Effector memory CD8-positive, alpha-beta T cell (primary cell): ENCODE results near the gene ADGB.

ENCODE experiments used
- ATAC-seq: fragments of 150-1000 bp; cut with Tn5 transposase; replicated peaks from 2 replicates; pipeline ENCODE4 v1.10.0; 2021; ENCODE audit warnings: mild to moderate bottlenecking, moderate library complexity
- DNase-seq, 3 experiments: peaks; one replicate each; pipeline ENCODE4 v3.0.0; 2021
- H3K27ac Mint-ChIP-seq, 2 donors: one replicate each; pipeline ENCODE4 v1.8.0; 2022; ENCODE audit warnings: mild to moderate bottlenecking in 2 of 2, mixed read lengths in 2 of 2, moderate library complexity in 2 of 2
- H3K27me3 Mint-ChIP-seq, 2 donors: one replicate each; pipeline ENCODE4 v1.8.0; 2022; ENCODE audit warnings: mixed read lengths in 2 of 2
- H3K36me3 Mint-ChIP-seq: one replicate; pipeline ENCODE4 v1.8.0; 2022; ENCODE audit warnings: mild to moderate bottlenecking, moderate library complexity, mixed read lengths; ENCODE audit not compliant: insufficient read depth
- H3K4me1 Mint-ChIP-seq, 2 donors: one replicate each; pipeline ENCODE4 v1.8.0; 2022; ENCODE audit warnings: low read depth in 2 of 2, mixed read lengths in 2 of 2
- H3K4me3 Mint-ChIP-seq, 2 donors: one replicate each; pipeline ENCODE4 v1.8.0; 2022; ENCODE audit warnings: mild to moderate bottlenecking in 2 of 2, mixed read lengths in 2 of 2, moderate library complexity in 2 of 2
- H3K9me3 Mint-ChIP-seq, 2 donors: one replicate each; pipeline ENCODE4 v1.8.0; 2022; ENCODE audit warnings: mixed read lengths in 2 of 2

ADGB gene

GRCh38 chr6:146719387-146719786, 120.6 kb downstream of the ADGB start:
- H3K27ac Mint-ChIP-seq: no peak overlapping the region
- ATAC-seq (no peak), DNase-seq (no peak)
- peaks cover 0 to 7% of the 10 kb centered on the region in 2 donors for H3K9me3 Mint-ChIP-seq
- no peaks in the 10 kb centered on the region for H3K4me1 Mint-ChIP-seq
- no peaks in the 10 kb centered on the region for H3K36me3 Mint-ChIP-seq
- H3K4me3 Mint-ChIP-seq: no peak overlapping the region
- no peaks in the 10 kb centered on the region for H3K27me3 Mint-ChIP-seq

GRCh38 chr6:146739696-146740095, 140.9 kb downstream of the ADGB start:
- Mint-ChIP-seq H3K9me3 (peaks cover 0 to 2% of the 10 kb centered on the region in 2 donors), H3K27ac (no peak overlapping the region), H3K4me1 (no peaks in the 10 kb centered on the region), H3K36me3 (no peaks in the 10 kb centered on the region), H3K4me3 (no peak overlapping the region), H3K27me3 (no peaks in the 10 kb centered on the region)
- no peak for DNase-seq
- no peak for ATAC-seq

- H3K4me1 Mint-ChIP-seq: no peaks in the 10 kb centered on the region
- H3K9me3 Mint-ChIP-seq: no peaks in the 10 kb centered on the region
- H3K27me3 Mint-ChIP-seq: no peaks in the 10 kb centered on the region
- no peaks in the 10 kb centered on the region for H3K36me3 Mint-ChIP-seq
- no peak overlapping the region for H3K27ac Mint-ChIP-seq
- no peak overlapping the region for H3K4me3 Mint-ChIP-seq
- ATAC-seq (no peak), DNase-seq (no peak)
These were observed 142.8 kb downstream of the ADGB start for GRCh38 chr6:146741609-146742008.

DNA sequence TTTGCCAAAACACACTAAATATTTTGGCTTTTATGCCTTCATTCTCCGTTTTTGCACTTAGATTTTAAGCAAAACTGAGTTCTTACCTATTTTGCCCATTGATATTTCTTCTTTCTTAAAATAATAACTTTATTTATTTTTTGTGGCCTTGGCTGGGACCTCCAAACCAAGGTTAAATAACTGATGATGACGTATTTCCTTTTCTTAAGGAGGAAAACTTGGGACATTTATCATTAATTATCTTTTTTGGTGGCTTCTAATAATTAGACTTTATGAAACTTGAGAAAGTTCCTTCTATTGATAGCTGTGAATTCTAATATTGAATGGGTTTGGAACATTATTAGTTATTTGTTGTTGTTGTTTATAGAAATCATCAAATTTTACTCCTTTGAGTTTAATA, 154.5 kb downstream of the ADGB start:
- Mint-ChIP-seq H3K4me1 (no peaks in the 10 kb centered on the region), H3K9me3 (peaks cover 0 to 10% of the 10 kb centered on the region in 2 donors), H3K36me3 (no peaks in the 10 kb centered on the region), H3K4me3 (no peak overlapping the region), H3K27ac (no peak overlapping the region), H3K27me3 (no peaks in the 10 kb centered on the region)
- no peak for ATAC-seq
- DNase-seq: no peak

GRCh38 chr6:146767632-146768031, 168.9 kb downstream of the ADGB start:
- H3K4me3 Mint-ChIP-seq: no peak overlapping the region
- ATAC-seq: no peak
- no peak for DNase-seq
- H3K36me3 Mint-ChIP-seq: no peaks in the 10 kb centered on the region
- no peaks in the 10 kb centered on the region for H3K9me3 Mint-ChIP-seq
- peaks cover 5 to 11% of the 10 kb centered on the region in 2 donors for H3K4me1 Mint-ChIP-seq
- peaks cover 0 to under 1% of the 10 kb centered on the region in 2 donors for H3K27me3 Mint-ChIP-seq
- no peak overlapping the region for H3K27ac Mint-ChIP-seq

GRCh38 chr6:146768722-146769121, 169.9 kb downstream of the ADGB start:
- H3K4me1 Mint-ChIP-seq: peaks cover 5 to 11% of the 10 kb centered on the region in 2 donors
- DNase-seq: no peak
- no peaks in the 10 kb centered on the region for H3K27me3 Mint-ChIP-seq
- no peak for ATAC-seq
- H3K4me3 Mint-ChIP-seq: no peak overlapping the region
- H3K9me3 Mint-ChIP-seq: no peaks in the 10 kb centered on the region
- no peaks in the 10 kb centered on the region for H3K36me3 Mint-ChIP-seq
- no peak overlapping the region for H3K27ac Mint-ChIP-seq

DNA sequence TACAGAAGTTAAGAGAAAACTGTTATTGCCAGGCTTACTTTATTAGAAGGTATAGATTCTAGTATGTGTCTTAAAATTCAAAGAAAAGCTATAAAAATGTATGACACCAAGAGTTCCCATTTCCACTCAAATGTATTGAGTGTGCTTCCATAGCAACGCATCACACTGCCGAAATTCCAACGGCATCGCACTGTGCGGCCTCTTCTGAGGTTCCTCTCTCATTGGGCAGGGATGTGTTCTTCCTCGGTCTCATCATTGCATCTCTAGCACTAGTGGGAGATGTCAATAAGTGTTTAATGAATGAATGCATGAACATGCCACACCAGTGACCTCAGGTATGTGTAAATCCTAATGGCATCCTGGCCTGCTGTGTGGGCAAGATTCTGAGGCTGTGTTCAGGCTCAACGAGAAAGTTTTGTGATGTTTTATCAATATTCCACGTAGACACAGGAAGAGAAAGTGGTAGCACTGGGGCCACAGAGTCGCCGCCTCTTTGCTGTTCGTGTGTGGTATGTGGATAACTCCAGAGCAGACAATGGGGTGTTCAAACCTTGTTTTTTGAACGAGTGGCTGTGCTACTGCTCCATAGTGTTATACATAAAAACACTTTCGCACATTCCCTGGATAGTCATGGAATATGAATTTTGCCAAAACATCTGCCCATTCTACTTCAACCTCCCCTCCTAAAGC, 171.6 kb downstream of the ADGB start:
- peak overlapping the region; percentile 29 to 63 for H3K4me3 Mint-ChIP-seq
- no peaks in the 10 kb centered on the region for H3K9me3 Mint-ChIP-seq
- H3K36me3 Mint-ChIP-seq: no peaks in the 10 kb centered on the region
- H3K27ac Mint-ChIP-seq: no peak overlapping the region
- no peaks in the 10 kb centered on the region for H3K27me3 Mint-ChIP-seq
- H3K4me1 Mint-ChIP-seq: peaks cover 5 to 11% of the 10 kb centered on the region in 2 donors
- DNase-seq (no peak), ATAC-seq (peak; percentile 17)

- Mint-ChIP-seq H3K9me3 (no peaks in the 10 kb centered on the region), H3K4me1 (peaks cover 5 to 11% of the 10 kb centered on the region in 2 donors), H3K36me3 (no peaks in the 10 kb centered on the region), H3K27ac (no peak overlapping the region), H3K4me3 (peak overlapping the region; percentile 29 to 63), H3K27me3 (no peaks in the 10 kb centered on the region)
- DNase-seq (peak in 2 of 3 experiments; percentile 2 to 7), ATAC-seq (peak; percentile 59)
These were observed 172.4 kb downstream of the ADGB start for GRCh38 chr6:146770965-146771735.

- ATAC-seq: no peak
These were observed 176.4 kb downstream of the ADGB start for GRCh38 chr6:146775220-146775619.

GRCh38 chr6:146781836-146782235, 183.1 kb downstream of the ADGB start:
- ATAC-seq (no peak), DNase-seq (no peak)
- no peaks in the 10 kb centered on the region for H3K27me3 Mint-ChIP-seq
- H3K4me3 Mint-ChIP-seq: no peak overlapping the region
- H3K4me1 Mint-ChIP-seq: no peaks in the 10 kb centered on the region
- no peaks in the 10 kb centered on the region for H3K9me3 Mint-ChIP-seq
- no peaks in the 10 kb centered on the region for H3K36me3 Mint-ChIP-seq
- no peak overlapping the region for H3K27ac Mint-ChIP-seq

More at GRCh38 chr6:146775220-146775619, 176.4 kb downstream of the ADGB start:
- Mint-ChIP-seq H3K9me3 (no peaks in the 10 kb centered on the region), H3K27me3 (no peaks in the 10 kb centered on the region), H3K4me3 (no peak overlapping the region), H3K4me1 (peaks cover 5 to 11% of the 10 kb centered on the region in 2 donors), H3K27ac (no peak overlapping the region), H3K36me3 (no peaks in the 10 kb centered on the region)
- no peak for DNase-seq

GRCh38 chr6:146785001-146785585, 186.3 kb downstream of the ADGB start:
- peak; percentile 70 for ATAC-seq
- Mint-ChIP-seq H3K27me3 (no peaks in the 10 kb centered on the region), H3K27ac (no peak overlapping the region), H3K36me3 (no peaks in the 10 kb centered on the region), H3K4me3 (no peak overlapping the region), H3K9me3 (no peaks in the 10 kb centered on the region), H3K4me1 (no peaks in the 10 kb centered on the region)
- DNase-seq: peak in 2 of 3 experiments; percentile 4 to 5

DNA sequence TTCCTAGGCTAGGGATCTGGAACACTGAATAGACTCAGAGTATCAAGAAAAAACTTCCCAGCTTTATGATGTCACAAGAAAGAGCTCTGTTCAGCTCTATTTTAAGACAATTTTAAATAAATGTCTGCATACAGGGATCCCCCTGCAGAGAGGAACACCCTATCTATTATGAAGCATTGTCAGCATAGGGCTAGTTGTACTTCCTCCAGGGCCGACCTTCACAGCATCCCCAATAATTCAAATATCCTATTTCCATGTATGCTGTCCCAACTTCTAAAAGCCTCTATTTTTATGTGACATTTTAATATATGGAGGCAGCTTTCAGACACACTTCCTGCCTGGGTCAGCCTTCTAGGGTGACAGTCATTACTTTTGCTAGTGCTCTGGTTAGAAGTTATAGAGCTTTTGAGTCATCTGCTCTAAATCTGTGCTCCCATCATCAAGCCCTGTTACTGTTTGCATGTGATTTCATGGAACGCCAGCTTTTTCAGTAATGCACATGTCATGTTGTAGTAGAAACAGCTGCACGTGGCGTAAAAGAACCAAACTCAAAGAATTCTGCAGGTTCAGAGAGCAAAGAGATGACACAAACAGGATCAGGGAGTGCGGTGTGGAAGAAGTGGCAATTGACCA, 189.2 kb downstream of the ADGB start:
- peaks cover 0 to 6% of the 10 kb centered on the region in 2 donors for H3K27me3 Mint-ChIP-seq
- ATAC-seq (no peak), DNase-seq (no peak)
- no peaks in the 10 kb centered on the region for H3K4me1 Mint-ChIP-seq
- no peak overlapping the region for H3K4me3 Mint-ChIP-seq
- no peaks in the 10 kb centered on the region for H3K9me3 Mint-ChIP-seq
- H3K36me3 Mint-ChIP-seq: no peaks in the 10 kb centered on the region
- H3K27ac Mint-ChIP-seq: no peak overlapping the region

- Mint-ChIP-seq H3K27ac (no peak overlapping the region), H3K36me3 (no peaks in the 10 kb centered on the region), H3K4me3 (no peak overlapping the region), H3K4me1 (no peaks in the 10 kb centered on the region), H3K9me3 (peaks cover 0 to 4% of the 10 kb centered on the region in 2 donors), H3K27me3 (peaks cover 7 to 12% of the 10 kb centered on the region in 2 donors)
- ATAC-seq (no peak), DNase-seq (no peak)
These were observed 191.9 kb downstream of the ADGB start for GRCh38 chr6:146790561-146791091.
